Caco-2 (cell line): ENCODE measurements around the gene NCOR2. TPM values are rescaled to one million over a fixed set of nuclear protein-coding genes. Genes with fewer than 3 reads are reported as not detected.

Experiments
- BruUV-seq: library from RNA; stranded (reverse); fragments of 400-500 nt; replicated peaks from 2 replicates; lab custom pipeline; 2021; lab: Mats Ljungman, UMichigan
- CTCF ChIA-PET: fragments of 300-600 bp; sonication (Branson Sonifier 250); formaldehyde crosslinking; loops from one replicate; lab custom pipeline; 2022; ENCODE audit warnings: antibody characterized with exemption; lab: Charles Lee
- POLR2A ChIA-PET: fragments of 300-600 bp; sonication (Branson Sonifier 250); formaldehyde crosslinking; loops from one replicate; lab custom pipeline; 2022; ENCODE audit warnings: antibody characterized with exemption; lab: Charles Lee
- DNase-seq, 2 experiments: peaks; one replicate each; pipeline versions ENCODE4 v3.0.0 to v3.0.0-alpha.2; 2020 to 2022
- H3K27me3 ChIP-seq: replicated peaks from 2 replicates; pipeline ENCODE4 v1.6.0; 2011; ENCODE audit warnings: low read length; ENCODE audit not compliant: control insufficient read depth, insufficient read depth
- H3K36me3 ChIP-seq: 2 replicates; pipeline ENCODE4 v1.5.1; 2011; ENCODE audit warnings: low read length; ENCODE audit not compliant: control insufficient read depth, insufficient read depth
- H3K4me1 ChIP-seq: fragments of 250-450 bp; sonication (Bioruptor Pico); 2 replicates; pipeline ENCODE4 v1.5.1; 2020; ENCODE audit warnings: mild to moderate bottlenecking
- H3K4me3 ChIP-seq: 2 replicates; pipeline ENCODE4 v1.5.1; 2011; ENCODE audit warnings: low read depth, mild to moderate bottlenecking, control low read depth, low read length
- H3K9me3 ChIP-seq: fragments of 250-450 bp; sonication (Bioruptor Pico); 2 replicates; pipeline ENCODE4 v1.5.1; 2020; ENCODE audit warnings: mild to moderate bottlenecking, moderate library complexity
- H3K27ac Mint-ChIP-seq: one replicate; pipeline ENCODE4 v1.8.0; 2022; ENCODE audit warnings: mixed read lengths; ENCODE audit not compliant: unreplicated experiment
- H3K27me3 Mint-ChIP-seq: one replicate; pipeline ENCODE4 v1.8.0; 2022; ENCODE audit warnings: mixed read lengths; ENCODE audit not compliant: insufficient read depth, unreplicated experiment
- H3K36me3 Mint-ChIP-seq: one replicate; pipeline ENCODE4 v1.8.0; 2022; ENCODE audit warnings: mild to moderate bottlenecking, mixed read lengths; ENCODE audit not compliant: insufficient read depth, unreplicated experiment
- H3K4me1 Mint-ChIP-seq: one replicate; pipeline ENCODE4 v1.8.0; 2022; ENCODE audit warnings: low read depth, mixed read lengths; ENCODE audit not compliant: unreplicated experiment
- H3K4me3 Mint-ChIP-seq: one replicate; pipeline ENCODE4 v1.8.0; 2022; ENCODE audit warnings: mild to moderate bottlenecking, moderate library complexity, mixed read lengths; ENCODE audit not compliant: unreplicated experiment
- H3K9me3 Mint-ChIP-seq: one replicate; pipeline ENCODE4 v1.8.0; 2022; ENCODE audit warnings: mixed read lengths; ENCODE audit not compliant: unreplicated experiment
- CTCF ChIP-seq, 2 experiments: fragments of 200-600 bp in 1 of 2; IDR thresholded peaks; 1 replicate in 1 of 2; 2 replicates in 1 of 2; pipeline versions ENCODE4 v1.5.1 to v1.8.0; 2011 to 2022; ENCODE audit warnings: antibody characterized with exemption in 1 of 2, control low read depth in 1 of 2, inconsistent platforms in 1 of 2, low read depth in 1 of 2, low read length in 1 of 2, mild to moderate bottlenecking in 1 of 2, moderate library complexity in 1 of 2; ENCODE audit not compliant: insufficient read depth in 1 of 2, severe bottlenecking in 1 of 2, unreplicated experiment in 1 of 2
- intact Hi-C: fragments of 100-400 bp; cut with micrococcal nuclease; formaldehyde crosslinking; loops from one replicate; pipeline ENCODE4 v1.10.0; 2022; ENCODE audit not compliant: unreplicated experiment
- total RNA-seq: library from RNA; stranded (reverse); gene quantifications from 2 replicates; pipeline ENCODE4 v1.2.3, GENCODE V29; 2022

The NCOR2 gene
- total RNA-seq, 1 experiment from 2014 or later, result 250 TPM

DNA sequence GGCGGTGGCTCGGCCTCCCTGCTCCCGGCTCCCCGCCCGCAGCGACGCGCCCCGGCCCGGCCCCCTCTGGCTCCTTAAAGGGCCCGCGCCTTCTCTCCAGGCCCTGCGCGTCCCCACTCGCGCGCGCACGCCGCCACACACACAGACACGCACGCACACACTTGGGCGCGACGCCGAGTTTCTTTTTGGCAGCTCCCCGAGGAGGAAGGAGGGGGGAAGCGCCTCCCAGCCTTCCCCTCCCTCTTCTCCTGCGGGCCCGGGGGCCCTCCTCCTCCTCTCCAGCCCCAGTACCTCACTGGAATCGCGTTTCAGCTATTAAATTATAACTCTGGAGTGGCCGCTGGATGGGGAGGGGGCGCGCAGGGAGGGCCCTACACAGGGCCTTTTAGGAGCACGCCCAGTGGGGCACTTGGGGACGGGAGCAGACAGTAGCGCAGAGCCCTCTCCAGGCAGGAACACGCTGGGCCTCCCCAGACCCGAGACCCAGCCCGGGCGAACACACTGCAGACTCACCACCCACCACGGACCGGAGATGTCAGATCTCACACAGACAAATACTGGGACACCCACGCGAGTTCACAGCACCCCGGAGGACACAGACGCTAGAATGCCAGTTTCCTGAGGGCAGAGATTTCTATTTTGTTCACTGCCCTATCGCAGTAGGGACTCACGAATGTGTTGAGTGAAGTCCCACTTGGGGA lies 411 bp upstream of the NCOR2 start:
- Mint-ChIP-seq H3K27me3 (no peaks in the 10 kb centered on the region), H3K27ac (peak overlapping the region; percentile 72), H3K4me1 (no peaks in the 10 kb centered on the region), H3K36me3 (peaks cover 6% of the 10 kb centered on the region), H3K4me3 (peak overlapping the region; percentile 77), H3K9me3 (no peaks in the 10 kb centered on the region)
- no peak for TF ChIP-seq CTCF (IDR thresholded peaks at IDR 0.05; ENCODE audit: insufficient read depth in 1 of 2, low read depth in 1 of 2, low read length in 1 of 2, severe bottlenecking in 1 of 2, unreplicated experiment in 1 of 2)
- Histone ChIP-seq H3K27me3 (no peaks in the 10 kb centered on the region), H3K4me3 (peak overlapping the region; percentile 57), H3K9me3 (no peaks in the 10 kb centered on the region), H3K36me3 (no peaks in the 10 kb centered on the region), H3K4me1 (peaks cover 6% of the 10 kb centered on the region)
- DNase-seq, result peak; percentile 79 to 84
- intact Hi-C loops, result loop anchor here (1.0 to 5.0 kb wide), 4 partner anchors 41 to 199 kb away; no protein-coding TSS in a partner anchor
- TSS peak; percentile 47 for BruUV-seq
- ChIA-PET POLR2A (no interaction called here), CTCF (interaction anchor here (0.9 to 1.0 kb wide), 2 partner anchors 61 to 115 kb away, joined by 3 read pairs; no protein-coding TSS in a partner anchor)

DNA sequence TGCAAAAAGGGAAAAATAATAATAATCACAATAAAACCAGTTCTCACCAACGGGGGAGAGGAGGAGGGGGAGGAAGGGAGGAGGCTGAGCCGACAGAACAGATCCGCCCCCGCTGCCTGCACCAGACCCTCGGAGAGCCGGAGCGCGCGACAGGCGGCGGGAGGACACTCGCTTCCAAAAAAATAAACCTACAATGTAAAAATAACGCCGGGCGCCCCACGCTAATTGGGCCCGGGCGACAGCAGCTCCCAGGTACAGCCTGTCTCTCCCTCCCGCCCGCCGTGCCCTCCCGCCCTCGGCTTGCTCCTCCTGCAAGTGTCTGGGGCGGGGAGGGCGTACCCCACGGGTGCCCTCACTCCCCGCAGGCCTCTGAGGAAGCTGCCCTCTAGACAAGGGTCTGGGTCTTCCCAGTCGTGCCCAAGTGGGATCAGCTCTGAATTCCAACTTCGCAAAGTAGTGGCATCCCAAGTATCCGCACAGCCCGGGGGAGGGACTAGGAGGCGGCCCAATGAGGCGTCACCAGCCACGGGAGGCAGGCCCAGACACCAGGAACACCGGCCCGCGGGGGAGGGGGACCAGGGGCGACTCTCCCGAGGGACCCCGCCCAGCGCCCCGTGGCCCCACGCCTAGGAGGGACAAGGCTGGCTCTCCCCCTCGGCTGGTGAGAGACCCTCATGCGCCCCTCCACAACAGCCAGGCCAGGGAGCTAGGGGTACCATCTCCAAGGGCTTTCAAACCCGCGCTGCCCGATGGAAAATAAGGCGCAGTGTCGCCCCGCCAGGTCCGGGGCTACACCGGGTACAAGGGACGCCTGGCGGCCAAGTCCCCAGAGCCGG lies 1.0 kb downstream of the NCOR2 start:
- TF ChIP-seq CTCF (IDR thresholded peaks at IDR 0.05; ENCODE audit: insufficient read depth in 1 of 2, low read depth in 1 of 2, low read length in 1 of 2, severe bottlenecking in 1 of 2, unreplicated experiment in 1 of 2), result no peak
- Mint-ChIP-seq H3K9me3 (no peaks in the 10 kb centered on the region), H3K4me3 (peak overlapping the region; percentile 85), H3K27me3 (no peaks in the 10 kb centered on the region), H3K27ac (peak overlapping the region; percentile 53), H3K36me3 (peaks cover 6% of the 10 kb centered on the region), H3K4me1 (peaks cover 8% of the 10 kb centered on the region)
- intact Hi-C loops, result loop anchor here (2.0 to 5.0 kb wide), 2 partner anchors 42 to 186 kb away; no protein-coding TSS in a partner anchor
- POLR2A ChIA-PET, result interaction anchor here (0.5 to 1.3 kb wide), 4 partner anchors 13 to 351 kb away, joined by 3 to 6 read pairs (median 4); no protein-coding TSS in a partner anchor
- H3K4me1 ChIP-seq, result peaks cover 6% of the 10 kb centered on the region
- no peaks in the 10 kb centered on the region for H3K36me3 ChIP-seq
- CTCF ChIA-PET, result no interaction called here
- BruUV-seq, result no TSS peak
- H3K4me3 ChIP-seq, result peak overlapping the region; percentile 95
- H3K9me3 ChIP-seq, result no peaks in the 10 kb centered on the region
- H3K27me3 ChIP-seq, result no peaks in the 10 kb centered on the region
- peak; percentile 90 for DNase-seq

GRCh38 chr12:124565656-124566160 lies 1.7 kb downstream of the NCOR2 start:
- Mint-ChIP-seq H3K4me1 (peaks cover 12% of the 10 kb centered on the region), H3K9me3 (no peaks in the 10 kb centered on the region), H3K27ac (peak overlapping the region; percentile 53), H3K36me3 (peaks cover 6% of the 10 kb centered on the region), H3K27me3 (no peaks in the 10 kb centered on the region), H3K4me3 (peak overlapping the region; percentile 85)
- intact Hi-C loops, result loop anchor here (2.0 to 5.0 kb wide), 2 partner anchors 43 to 187 kb away; no protein-coding TSS in a partner anchor
- H3K4me1 ChIP-seq, result peaks cover 6% of the 10 kb centered on the region
- no peaks in the 10 kb centered on the region for H3K36me3 ChIP-seq
- no peaks in the 10 kb centered on the region for H3K9me3 ChIP-seq
- TF ChIP-seq CTCF (IDR thresholded peaks at IDR 0.05; ENCODE audit: insufficient read depth in 1 of 2, low read depth in 1 of 2, low read length in 1 of 2, severe bottlenecking in 1 of 2, unreplicated experiment in 1 of 2), result no peak
- TSS peak; percentile 63 for BruUV-seq
- CTCF ChIA-PET, result no interaction called here
- peak overlapping the region; percentile 95 for H3K4me3 ChIP-seq
- H3K27me3 ChIP-seq, result no peaks in the 10 kb centered on the region
- DNase-seq, result no peak
- POLR2A ChIA-PET, result interaction anchor here (0.5 to 1.3 kb wide), 4 partner anchors 13 to 351 kb away, joined by 3 to 6 read pairs (median 4); no protein-coding TSS in a partner anchor
